Chondrocyte (in vitro differentiated cells): ENCODE data around the gene GPR132. TPM values are rescaled to one million over a fixed set of nuclear protein-coding genes. Genes with fewer than 3 reads are reported as not detected.

Experiments used
- DNase-seq: peaks from one replicate; pipeline ENCODE4 v3.0.0; 2021; ENCODE audit warnings: mixed read lengths, low spot score
- H3K27ac Mint-ChIP-seq: one replicate; pipeline ENCODE4 v1.8.0; 2021; ENCODE audit warnings: mild to moderate bottlenecking, moderate library complexity, mixed read lengths; ENCODE audit not compliant: unreplicated experiment
- H3K27me3 Mint-ChIP-seq: 2 replicates; pipeline ENCODE4 v1.8.0; 2021; ENCODE audit warnings: low read depth, mixed read lengths
- H3K36me3 Mint-ChIP-seq: 2 replicates; pipeline ENCODE4 v1.8.0; 2021; ENCODE audit warnings: low read depth, mixed read lengths
- H3K4me1 Mint-ChIP-seq: 2 replicates; pipeline ENCODE4 v1.8.0; 2021; ENCODE audit warnings: low read depth, mild to moderate bottlenecking, mixed read lengths
- H3K4me3 Mint-ChIP-seq: one replicate; pipeline ENCODE4 v1.8.0; 2021; ENCODE audit warnings: mild to moderate bottlenecking, moderate library complexity, mixed read lengths; ENCODE audit not compliant: unreplicated experiment
- H3K9me3 Mint-ChIP-seq: 2 replicates; pipeline ENCODE4 v1.8.0; 2021; ENCODE audit warnings: low read depth, mixed read lengths
- CTCF ChIP-seq: fragments of 200-600 bp; sonication (generic); IDR thresholded peaks from 2 replicates; pipeline ENCODE4 v1.5.0; 2021; ENCODE audit warnings: antibody characterized with exemption, mild to moderate bottlenecking, moderate library complexity
- total RNA-seq: library from RNA; stranded (reverse); gene quantifications from 3 replicates; pipeline ENCODE4 v1.2.1, GENCODE V29; 2021

GPR132 gene
- total RNA-seq, 1 donor from 2014 or later = 0.30 TPM

GRCh38 chr14:105073720-105074600, 8.7 kb upstream of the GPR132 start:
- Mint-ChIP-seq H3K4me3 (no peak overlapping the region), H3K27ac (no peak overlapping the region), H3K27me3 (peaks cover 9% of the 10 kb centered on the region), H3K4me1 (peaks cover 3% of the 10 kb centered on the region), H3K9me3 (no peaks in the 10 kb centered on the region), H3K36me3 (no peaks in the 10 kb centered on the region)
- no peak for TF ChIP-seq CTCF
- no peak for DNase-seq

GRCh38 chr14:105072892-105073719, 7.9 kb upstream of the GPR132 start:
- no peak overlapping the region for H3K27ac Mint-ChIP-seq
- no peaks in the 10 kb centered on the region for H3K36me3 Mint-ChIP-seq
- peaks cover 9% of the 10 kb centered on the region for H3K27me3 Mint-ChIP-seq
- no peaks in the 10 kb centered on the region for H3K9me3 Mint-ChIP-seq
- TF ChIP-seq CTCF = no peak
- peaks cover 3% of the 10 kb centered on the region for H3K4me1 Mint-ChIP-seq
- H3K4me3 Mint-ChIP-seq = no peak overlapping the region
- no peak for DNase-seq

DNA sequence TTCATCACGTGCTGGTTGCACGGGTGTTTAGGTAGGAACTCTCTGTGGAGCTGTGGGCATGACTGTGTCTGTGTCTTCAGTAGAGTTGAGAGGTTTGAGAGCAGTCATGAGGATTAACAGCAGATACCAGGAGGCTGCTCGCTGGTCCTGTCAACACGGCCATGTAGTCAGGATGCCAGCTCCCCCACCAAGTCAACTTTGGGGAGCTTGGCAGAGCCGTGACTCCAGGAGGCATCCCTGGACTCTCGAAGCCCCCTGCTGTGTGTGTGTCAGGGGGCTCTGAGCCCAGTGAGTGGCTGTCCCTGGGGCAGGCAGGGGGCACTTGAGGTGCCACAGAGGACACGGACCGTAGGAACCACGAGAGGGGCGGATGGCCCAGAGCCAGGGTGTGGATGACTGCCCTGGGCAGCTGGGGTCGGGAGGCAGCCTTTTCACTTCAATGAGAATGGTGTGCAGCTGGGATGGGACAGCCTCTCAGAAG, 7.2 kb upstream of the GPR132 start:
- DNase-seq = no peak
- TF ChIP-seq CTCF = no peak
- Mint-ChIP-seq H3K27me3 (peaks cover 9% of the 10 kb centered on the region), H3K36me3 (no peaks in the 10 kb centered on the region), H3K9me3 (no peaks in the 10 kb centered on the region), H3K4me3 (no peak overlapping the region), H3K4me1 (peaks cover 3% of the 10 kb centered on the region), H3K27ac (no peak overlapping the region)

DNA sequence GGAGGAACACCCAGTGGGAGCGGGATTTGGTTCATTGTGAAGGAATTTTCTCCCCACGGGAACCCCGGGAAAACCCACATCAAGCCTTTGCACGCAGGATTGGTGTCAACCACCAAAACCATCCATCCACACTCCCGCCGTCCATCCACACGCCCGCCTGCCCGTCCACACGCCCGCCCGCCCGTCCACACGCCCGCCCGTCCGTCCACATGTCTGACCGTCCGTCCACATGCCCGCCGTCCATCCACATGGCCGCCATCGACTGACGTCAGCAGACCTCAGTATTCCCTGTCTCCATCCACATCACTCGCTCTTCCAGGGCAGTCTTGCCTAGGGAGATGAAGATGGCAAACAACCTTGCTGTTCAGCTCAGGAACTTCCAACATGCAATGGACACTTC, 6.7 kb upstream of the GPR132 start:
- no peaks in the 10 kb centered on the region for H3K9me3 Mint-ChIP-seq
- DNase-seq = no peak
- peaks cover 3% of the 10 kb centered on the region for H3K4me1 Mint-ChIP-seq
- H3K27me3 Mint-ChIP-seq = peaks cover 9% of the 10 kb centered on the region
- no peak overlapping the region for H3K27ac Mint-ChIP-seq
- H3K36me3 Mint-ChIP-seq = no peaks in the 10 kb centered on the region
- no peak for TF ChIP-seq CTCF
- H3K4me3 Mint-ChIP-seq = no peak overlapping the region

DNA sequence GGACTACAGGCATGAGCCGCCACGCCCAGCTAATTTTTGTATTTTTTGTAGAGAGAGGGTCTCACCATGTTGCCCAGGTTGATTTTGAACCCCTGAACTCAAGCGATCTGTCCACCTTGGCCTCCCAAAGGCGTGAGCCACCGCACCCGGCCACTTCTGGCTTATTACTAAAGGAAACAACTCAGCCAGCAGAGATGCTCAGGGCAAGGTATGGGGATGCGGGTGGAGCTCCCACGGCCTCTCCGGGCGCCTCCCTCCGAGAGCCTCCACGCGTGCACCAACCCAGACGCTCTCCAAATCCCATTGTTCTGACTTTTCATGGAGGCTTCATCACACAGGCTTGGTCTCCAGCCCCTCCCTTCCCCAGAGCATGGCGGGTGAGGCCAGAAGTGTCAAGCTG, 6.1 kb upstream of the GPR132 start:
- no peak overlapping the region for H3K27ac Mint-ChIP-seq
- no peaks in the 10 kb centered on the region for H3K36me3 Mint-ChIP-seq
- H3K4me1 Mint-ChIP-seq = peaks cover 3% of the 10 kb centered on the region
- H3K27me3 Mint-ChIP-seq = peaks cover 9% of the 10 kb centered on the region
- no peak for TF ChIP-seq CTCF
- H3K4me3 Mint-ChIP-seq = no peak overlapping the region
- DNase-seq = no peak
- no peaks in the 10 kb centered on the region for H3K9me3 Mint-ChIP-seq
